Mesodermal cell (in vitro differentiated cells): Measurements from ENCODE around the gene EGLN1.

Experiments used
- H3K27ac ChIP-seq: 2 replicates; pipeline ENCODE4 v1.7.0; 2013; ENCODE audit warnings: mild to moderate bottlenecking, low read depth, low read length, moderate library complexity; ENCODE audit not compliant: severe bottlenecking
- H3K36me3 ChIP-seq: 2 replicates; pipeline ENCODE4 v1.7.1; 2013; ENCODE audit warnings: mild to moderate bottlenecking, low read length, moderate library complexity; ENCODE audit not compliant: control insufficient read depth, insufficient read depth
- H3K4me1 ChIP-seq: one replicate; pipeline ENCODE4 v1.7.1; 2013; ENCODE audit warnings: mild to moderate bottlenecking, low read length; ENCODE audit not compliant: insufficient read depth, control insufficient read depth, poor library complexity, severe bottlenecking
- H3K4me3 ChIP-seq: 2 replicates; pipeline ENCODE4 v1.7.0; 2013; ENCODE audit warnings: low read length, control low read depth, mild to moderate bottlenecking; ENCODE audit not compliant: insufficient read depth, poor library complexity, severe bottlenecking; ENCODE audit errors: extremely low read depth
- H3K9me3 ChIP-seq: 2 replicates; pipeline ENCODE4 v1.7.1; 2013; ENCODE audit warnings: mild to moderate bottlenecking, low read length, moderate library complexity; ENCODE audit not compliant: control insufficient read depth
- WGBS, 2 experiments: methylation state at CpG; one replicate each; pipeline ENCODE4 v1.1.5; 2013; ENCODE audit warnings: missing lambda C conversion rate in 2 of 2; ENCODE audit not compliant: insufficient coverage in 2 of 2; 5-methylcytosine and 5-hydroxymethylcytosine counted together

The EGLN1 gene

DNA sequence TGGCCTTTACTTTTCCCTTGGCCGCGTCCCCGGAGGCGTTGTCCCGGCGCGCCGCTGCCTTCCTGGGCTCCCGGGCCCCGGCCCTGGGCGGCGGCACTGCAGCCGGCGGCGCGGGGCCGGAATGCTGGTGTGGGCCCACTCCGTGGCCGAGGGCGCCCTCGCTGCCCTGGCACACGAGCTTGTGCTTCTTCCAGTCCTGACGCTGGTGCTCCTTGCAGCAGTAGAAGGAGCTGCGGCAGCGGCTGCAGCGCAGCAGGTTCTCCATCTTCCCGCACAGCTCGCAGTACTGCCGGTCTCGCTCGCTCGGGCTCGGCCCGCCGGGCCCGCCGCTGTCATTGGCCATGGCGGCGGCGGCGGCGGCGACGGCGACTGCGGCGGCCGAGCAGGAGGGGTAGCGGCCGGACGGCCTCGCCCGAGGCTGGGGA is 529 bp downstream of the EGLN1 start:
- H3K9me3 ChIP-seq = no peaks in the 10 kb centered on the region
- WGBS, 2 experiments = 0% methylated on average over 35 to 45 of the region's 53 CpGs
- peaks cover 29% of the 10 kb centered on the region for H3K4me1 ChIP-seq
- H3K4me3 ChIP-seq = peak overlapping the region; percentile 73
- peaks cover 2% of the 10 kb centered on the region for H3K36me3 ChIP-seq
- H3K27ac ChIP-seq = peak overlapping the region; percentile 68

DNA sequence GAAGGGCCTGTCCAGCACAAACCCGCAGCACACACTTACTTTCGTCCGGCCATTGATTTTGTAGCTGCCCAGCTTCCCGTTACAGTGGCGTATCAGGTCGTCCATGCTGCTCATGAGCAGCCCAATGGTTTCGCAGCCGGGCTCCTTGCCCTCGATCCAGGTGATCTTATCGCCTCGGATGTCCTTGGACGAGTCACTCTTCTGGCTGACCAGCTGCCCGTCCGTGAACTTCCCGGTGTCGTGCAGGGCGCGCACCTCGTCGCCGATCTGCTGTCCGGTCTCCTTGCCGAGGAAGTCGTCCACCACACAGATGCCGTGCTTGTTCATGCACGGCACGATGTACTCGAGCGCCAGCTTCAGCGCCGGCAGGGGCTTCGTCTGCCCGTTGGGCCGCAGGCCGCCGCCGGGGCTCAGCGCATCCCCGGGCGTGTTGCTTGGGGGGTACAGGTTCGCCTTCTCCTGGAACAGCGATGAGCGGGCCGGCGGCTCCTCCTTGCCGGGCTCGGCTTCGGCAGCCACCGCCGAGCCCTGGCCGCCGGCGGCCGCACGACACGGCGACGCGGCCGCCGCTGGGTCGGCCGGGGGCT is 1.0 kb downstream of the EGLN1 start:
- Histone ChIP-seq H3K27ac (peak overlapping the region; percentile 7), H3K9me3 (no peaks in the 10 kb centered on the region), H3K4me1 (peaks cover 29% of the 10 kb centered on the region), H3K4me3 (peak overlapping the region; percentile 73), H3K36me3 (peaks cover 7% of the 10 kb centered on the region)
- 0% methylated on average over 47 to 60 of the region's 63 CpGs for WGBS, 2 experiments

DNA sequence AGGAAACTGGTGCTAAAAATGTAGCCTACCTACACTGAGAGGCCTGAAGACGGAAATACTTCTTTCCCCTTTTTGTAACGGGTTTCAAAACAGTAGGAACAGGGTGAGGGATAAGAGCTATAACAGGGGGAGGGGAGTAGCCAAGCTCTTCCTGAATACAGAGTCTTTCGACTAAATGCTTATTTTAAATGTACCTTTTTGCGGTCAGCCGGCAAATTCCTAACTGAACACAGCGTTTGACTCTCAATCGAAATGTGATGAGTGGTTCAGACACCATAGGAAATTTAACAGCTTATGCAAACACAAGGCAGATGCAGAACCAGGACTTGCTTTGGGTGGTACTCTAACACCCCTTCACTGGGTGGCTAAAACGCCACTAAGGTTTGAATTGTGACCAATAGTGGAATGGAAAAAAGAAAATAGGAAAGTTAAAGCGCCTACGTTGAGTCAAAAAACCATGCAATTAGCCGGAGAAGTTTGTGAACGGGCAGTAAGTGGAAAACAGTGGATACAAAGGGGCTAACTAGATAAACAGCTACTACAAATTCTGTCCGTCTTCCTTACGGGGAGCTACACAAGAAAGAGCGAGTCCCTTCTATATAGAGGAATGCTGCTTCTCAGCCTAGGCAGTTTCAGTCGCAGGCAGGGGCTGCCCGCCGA is 1.7 kb downstream of the EGLN1 start:
- Histone ChIP-seq H3K4me1 (peaks cover 29% of the 10 kb centered on the region), H3K9me3 (no peaks in the 10 kb centered on the region), H3K27ac (peak overlapping the region; percentile 18), H3K36me3 (peaks cover 14% of the 10 kb centered on the region), H3K4me3 (peak overlapping the region; percentile 73)
- WGBS, 2 experiments = 1 to 4% methylated on average over 9 to 15 of the region's 18 CpGs

DNA sequence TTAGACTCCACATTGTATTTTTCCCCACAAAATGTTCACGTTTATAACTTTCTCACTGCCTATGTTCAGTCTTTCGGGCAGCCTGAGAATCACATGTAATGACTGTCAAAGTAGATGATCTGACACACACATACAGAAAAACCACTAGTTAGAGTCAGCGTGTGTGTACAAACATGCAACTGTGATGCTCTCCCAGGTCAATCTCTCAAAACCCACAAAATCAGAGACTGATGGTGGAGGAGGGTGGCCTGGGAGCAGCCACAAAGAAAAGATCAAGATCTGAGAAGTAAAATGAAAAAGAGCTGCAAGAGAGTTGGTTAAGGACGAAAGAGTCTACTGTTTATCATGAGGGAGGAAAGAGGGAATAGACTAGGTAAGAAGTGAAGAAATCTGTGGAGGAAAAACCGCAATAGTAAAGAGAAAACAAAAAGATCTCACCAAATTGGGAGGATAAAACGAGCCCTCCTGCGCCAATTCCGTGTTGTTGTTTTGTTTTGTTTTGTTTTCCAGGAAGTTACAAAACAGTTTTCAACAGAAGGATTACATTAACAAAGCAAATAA is 2.3 kb downstream of the EGLN1 start:
- Histone ChIP-seq H3K36me3 (peaks cover 16% of the 10 kb centered on the region), H3K9me3 (no peaks in the 10 kb centered on the region), H3K4me3 (peak overlapping the region; percentile 73), H3K4me1 (peaks cover 31% of the 10 kb centered on the region), H3K27ac (no peak overlapping the region)
- WGBS, 2 experiments = 22 to 28% methylated on average over 2 of the region's 8 CpGs

DNA sequence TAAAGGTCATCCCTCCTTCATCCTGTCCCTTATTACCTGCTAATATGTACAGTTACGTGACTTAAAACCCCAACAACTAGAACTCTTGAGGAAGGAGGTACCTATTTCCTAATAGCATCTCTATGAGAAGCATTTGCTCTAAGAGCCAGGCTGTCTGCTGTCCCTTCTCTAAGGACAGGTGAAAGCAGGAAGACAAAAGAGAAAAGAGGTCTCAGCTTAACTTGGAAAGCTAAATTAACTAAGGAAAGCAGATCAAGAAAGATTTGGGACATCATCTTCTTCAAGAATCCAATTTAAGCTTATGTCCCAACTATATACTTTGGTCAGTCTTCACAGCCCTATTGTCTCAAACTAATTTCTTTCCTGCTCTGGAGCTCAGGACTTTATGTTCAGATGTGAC is 2.9 kb downstream of the EGLN1 start:
- Histone ChIP-seq H3K9me3 (no peaks in the 10 kb centered on the region), H3K36me3 (peaks cover 16% of the 10 kb centered on the region), H3K27ac (no peak overlapping the region), H3K4me1 (peaks cover 33% of the 10 kb centered on the region), H3K4me3 (peak overlapping the region; percentile 73)
- WGBS, 2 experiments = no CpG with 5 or more reads among the region's 1 CpG

DNA sequence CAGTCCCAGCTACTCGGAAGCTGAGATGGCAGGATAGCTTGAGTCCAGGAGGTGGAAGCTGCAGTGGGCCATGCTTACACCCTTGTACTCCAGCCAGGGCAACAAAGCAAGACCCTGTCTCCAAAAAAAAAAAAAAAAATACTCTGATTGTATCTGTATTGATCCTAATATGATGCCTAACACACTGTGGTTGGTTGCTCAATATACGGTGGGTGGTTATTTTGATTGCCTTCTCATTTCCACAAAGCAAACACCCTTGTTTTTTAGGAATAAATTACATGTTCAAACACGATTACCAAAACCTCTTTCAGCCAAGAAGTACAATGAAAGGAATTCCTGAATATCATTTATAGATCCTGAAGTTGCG is 3.4 kb downstream of the EGLN1 start:
- Histone ChIP-seq H3K27ac (no peak overlapping the region), H3K36me3 (peaks cover 17% of the 10 kb centered on the region), H3K4me1 (peaks cover 29% of the 10 kb centered on the region), H3K4me3 (peak overlapping the region; percentile 73), H3K9me3 (no peaks in the 10 kb centered on the region)
- 93 to 100% methylated on average over 1 to 2 of the region's 4 CpGs for WGBS, 2 experiments

DNA sequence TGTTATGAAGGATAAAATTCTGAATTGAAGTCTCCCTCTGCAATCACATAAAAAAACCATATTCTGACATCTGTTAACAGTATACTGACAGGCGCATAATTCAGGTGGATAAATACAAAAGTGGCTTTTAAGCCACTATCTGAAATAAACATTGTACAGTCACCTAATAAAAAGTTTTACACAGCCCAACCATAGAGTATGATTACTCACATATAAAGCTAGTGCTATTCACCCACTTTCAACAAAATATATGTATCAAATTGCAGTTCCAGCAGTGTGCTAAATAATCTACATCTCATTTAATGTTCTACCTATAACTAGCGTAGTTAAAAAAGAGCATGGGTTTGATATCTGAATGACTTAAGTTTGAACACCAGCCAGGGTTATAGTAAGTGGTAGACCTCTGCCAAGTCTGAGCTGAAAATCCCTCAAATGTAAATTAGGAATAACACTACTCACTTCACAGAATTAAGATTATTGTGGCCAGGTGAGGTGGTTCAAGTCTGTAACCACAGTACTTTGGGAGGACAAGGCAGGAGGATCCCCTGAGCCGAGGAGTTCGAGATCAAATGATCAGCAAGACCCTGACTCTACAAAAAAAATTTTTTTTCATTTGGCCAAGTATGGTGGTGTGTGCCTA is 3.9 kb downstream of the EGLN1 start:
- no peak overlapping the region for H3K27ac ChIP-seq
- 100% methylated on average over 1 of the region's 4 CpGs for WGBS, 2 experiments
- peak overlapping the region; percentile 73 for H3K4me3 ChIP-seq
- peaks cover 24% of the 10 kb centered on the region for H3K4me1 ChIP-seq
- H3K9me3 ChIP-seq = no peaks in the 10 kb centered on the region
- peaks cover 22% of the 10 kb centered on the region for H3K36me3 ChIP-seq

DNA sequence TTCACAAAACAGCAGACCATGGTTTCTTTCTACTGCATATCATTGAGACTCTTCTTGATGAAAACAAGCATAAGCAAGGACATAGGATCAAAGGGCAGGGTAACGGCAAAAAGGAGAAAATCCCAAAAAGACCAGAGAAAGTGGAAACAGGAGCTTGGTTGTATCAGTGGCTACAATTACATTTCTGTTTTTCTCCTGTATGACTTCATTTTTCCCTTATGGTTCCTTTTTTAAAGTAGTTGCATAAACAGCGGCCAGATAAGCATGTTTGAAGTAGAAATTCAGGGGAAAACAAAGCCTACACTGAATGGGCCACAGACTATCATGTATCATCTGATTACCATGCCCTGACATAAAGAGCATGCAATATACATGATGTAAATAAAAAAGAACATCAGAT is 4.6 kb downstream of the EGLN1 start:
- no peaks in the 10 kb centered on the region for H3K9me3 ChIP-seq
- H3K4me3 ChIP-seq = peak overlapping the region; percentile 73
- H3K36me3 ChIP-seq = peaks cover 27% of the 10 kb centered on the region
- peaks cover 19% of the 10 kb centered on the region for H3K4me1 ChIP-seq
- 88 to 100% methylated on average over 1 of the region's 2 CpGs for WGBS, 2 experiments
- H3K27ac ChIP-seq = no peak overlapping the region

DNA sequence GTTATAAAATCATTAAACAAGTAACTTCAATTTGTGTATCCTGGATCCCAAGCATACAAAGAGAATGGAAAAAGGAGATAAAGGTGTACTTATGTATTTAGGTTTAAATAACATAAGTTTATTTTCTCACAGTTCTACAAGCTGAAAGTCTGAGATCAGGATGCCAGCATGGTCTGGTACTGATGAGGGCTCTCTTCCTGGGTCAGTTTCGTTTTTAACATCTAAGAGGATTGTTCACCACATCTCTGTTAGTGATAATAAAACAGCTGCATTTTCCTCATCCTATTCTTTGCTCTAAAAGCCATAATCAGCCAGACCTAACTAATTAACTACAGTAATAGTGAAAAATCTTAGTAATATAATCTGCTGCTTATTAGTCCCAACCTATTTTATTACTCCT is 5.2 kb downstream of the EGLN1 start:
- Histone ChIP-seq H3K9me3 (no peaks in the 10 kb centered on the region), H3K36me3 (peaks cover 27% of the 10 kb centered on the region), H3K4me1 (peaks cover 19% of the 10 kb centered on the region), H3K4me3 (no peak overlapping the region), H3K27ac (no peak overlapping the region)
- WGBS, 2 experiments = no CpG with 5 or more reads among the region's 1 CpG

DNA sequence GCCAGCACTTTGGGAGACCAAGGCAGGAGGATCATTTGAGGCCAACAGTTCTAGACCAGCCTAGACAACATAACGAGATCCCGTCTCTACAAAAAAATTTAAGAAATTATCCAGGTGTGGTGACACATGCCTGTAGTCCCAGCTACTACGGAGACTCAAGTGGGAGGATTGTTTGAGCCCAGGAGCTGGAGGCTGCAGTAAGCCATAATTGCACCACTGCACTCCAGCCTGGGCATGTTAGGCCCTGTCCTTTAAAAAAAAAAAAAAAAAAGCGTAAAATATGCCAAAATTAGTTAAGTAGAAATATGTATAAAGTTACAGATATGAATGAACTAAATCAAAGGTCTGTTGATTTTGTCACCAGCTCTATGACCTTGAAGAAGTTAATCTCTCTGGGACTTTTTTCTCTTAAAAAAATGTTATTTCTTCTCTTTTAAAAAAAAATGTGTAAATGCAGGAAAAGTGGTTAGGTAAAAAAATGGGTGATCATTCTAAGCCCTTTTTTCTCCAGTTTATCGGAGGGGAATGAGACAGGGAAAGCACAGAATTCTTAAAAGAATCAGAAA is 7.0 kb downstream of the EGLN1 start:
- H3K36me3 ChIP-seq = peaks cover 27% of the 10 kb centered on the region
- H3K4me3 ChIP-seq = no peak overlapping the region
- WGBS, 2 experiments = 80 to 100% methylated on average over 2 to 4 of the region's 5 CpGs
- peaks cover 19% of the 10 kb centered on the region for H3K4me1 ChIP-seq
- no peaks in the 10 kb centered on the region for H3K9me3 ChIP-seq
- no peak overlapping the region for H3K27ac ChIP-seq
